Endothelial cell of umbilical vein (primary cell): ENCODE data around the gene IL16.

Source experiments
- EZH2 ChIP-seq: IDR thresholded peaks from 2 replicates; pipeline ENCODE4 v1.6.1; 2012; ENCODE audit warnings: borderline replicate concordance, low read depth, mild to moderate bottlenecking, moderate library complexity, low read length, inconsistent platforms; ENCODE audit not compliant: severe bottlenecking
- POLR2AphosphoS5 ChIP-seq: IDR thresholded peaks from 2 replicates; pipeline ENCODE4 v1.6.1; 2012; ENCODE audit warnings: low read depth, mild to moderate bottlenecking, control low read depth, low read length, moderate library complexity; ENCODE audit not compliant: insufficient read depth
- TF ChIP-seq, protein P1 (sequence below), 2 donors: IDR thresholded peaks; 1 replicate in 1 of 2; 2 replicates in 1 of 2; pipeline ENCODE4 v1.5.1; 2011; ENCODE audit warnings: low read length in 2 of 2, mild to moderate bottlenecking in 2 of 2, moderate library complexity in 2 of 2, control low read depth in 1 of 2, inconsistent platforms in 1 of 2, low read depth in 1 of 2; ENCODE audit not compliant: insufficient read depth in 1 of 2; ENCODE audit errors: extremely low read depth in 1 of 2

GRCh38 chr15:81277851-81278250 lies 81.2 kb downstream of the IL16 start:
- no peak for TF ChIP-seq EZH2
- TF ChIP-seq, protein P1, sequence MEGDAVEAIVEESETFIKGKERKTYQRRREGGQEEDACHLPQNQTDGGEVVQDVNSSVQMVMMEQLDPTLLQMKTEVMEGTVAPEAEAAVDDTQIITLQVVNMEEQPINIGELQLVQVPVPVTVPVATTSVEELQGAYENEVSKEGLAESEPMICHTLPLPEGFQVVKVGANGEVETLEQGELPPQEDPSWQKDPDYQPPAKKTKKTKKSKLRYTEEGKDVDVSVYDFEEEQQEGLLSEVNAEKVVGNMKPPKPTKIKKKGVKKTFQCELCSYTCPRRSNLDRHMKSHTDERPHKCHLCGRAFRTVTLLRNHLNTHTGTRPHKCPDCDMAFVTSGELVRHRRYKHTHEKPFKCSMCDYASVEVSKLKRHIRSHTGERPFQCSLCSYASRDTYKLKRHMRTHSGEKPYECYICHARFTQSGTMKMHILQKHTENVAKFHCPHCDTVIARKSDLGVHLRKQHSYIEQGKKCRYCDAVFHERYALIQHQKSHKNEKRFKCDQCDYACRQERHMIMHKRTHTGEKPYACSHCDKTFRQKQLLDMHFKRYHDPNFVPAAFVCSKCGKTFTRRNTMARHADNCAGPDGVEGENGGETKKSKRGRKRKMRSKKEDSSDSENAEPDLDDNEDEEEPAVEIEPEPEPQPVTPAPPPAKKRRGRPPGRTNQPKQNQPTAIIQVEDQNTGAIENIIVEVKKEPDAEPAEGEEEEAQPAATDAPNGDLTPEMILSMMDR (IDR thresholded peaks at IDR 0.05; ENCODE audit: extremely low read depth in 1 of 2, insufficient read depth in 1 of 2, low read depth in 1 of 2, low read length in 2 of 2), result no peak
- TF ChIP-seq POLR2AphosphoS5, result no peak
